ENCODE data around the gene APBA2.

GRCh38 chr15:28897861-28898585, 12.2 kb downstream of the APBA2 start:
- no peak for TF ChIP-seq MAX (IDR thresholded peaks at IDR 0.05; ENCODE audit: low read depth, low read length)
- TF ChIP-seq CTCF (IDR thresholded peaks at IDR 0.05; ENCODE audit: low read depth, low read length), result no peak
- TF ChIP-seq POLR2A (IDR thresholded peaks at IDR 0.05; ENCODE audit: extremely low read depth, insufficient read length), result no peak

All from NB4 (cell line).